ENCODE measurements around the gene DUSP22.
"Not testable (repeated sequence)": the region's sequence is repeated elsewhere in the genome, so short reads cannot be mapped to it uniquely, and the experiment has no call there.

Gene DUSP22

GRCh38 chr6:370555-370954 lies 78.3 kb downstream of the DUSP22 start:
- TF ChIP-seq CTCF (IDR thresholded peaks at IDR 0.05; ENCODE audit: insufficient read depth, low read length, poor library complexity, severe bottlenecking), result no peak
- Histone ChIP-seq H3K36me3 (ENCODE audit: control insufficient read depth, insufficient read depth, low read length) (no peaks in the 10 kb centered on the region), H3K4me3 (replicated peaks; ENCODE audit: low read depth, low read length) (no peak overlapping the region), H3K27me3 (replicated peaks; ENCODE audit: control insufficient read depth, insufficient read depth, low read length) (no peaks in the 10 kb centered on the region)
- DNase-seq (ENCODE audit: extremely low read depth, insufficient read length), result no peak

- H3K27me3 ChIP-seq (replicated peaks; ENCODE audit: control insufficient read depth, insufficient read depth, low read length); H3K36me3 ChIP-seq (ENCODE audit: control insufficient read depth, insufficient read depth, low read length); DNase-seq (ENCODE audit: extremely low read depth, insufficient read length); H3K4me3 ChIP-seq (replicated peaks; ENCODE audit: low read depth, low read length): not testable (repeated sequence)
These were observed 79.6 kb downstream of the DUSP22 start for GRCh38 chr6:371851-372250.

- Histone ChIP-seq H3K4me3 (replicated peaks; ENCODE audit: low read depth, low read length) (no peak overlapping the region), H3K27me3 (replicated peaks; ENCODE audit: control insufficient read depth, insufficient read depth, low read length) (no peaks in the 10 kb centered on the region), H3K36me3 (ENCODE audit: control insufficient read depth, insufficient read depth, low read length) (no peaks in the 10 kb centered on the region)
- TF ChIP-seq CTCF (IDR thresholded peaks at IDR 0.05; ENCODE audit: insufficient read depth, low read length, poor library complexity, severe bottlenecking), result no peak
- DNase-seq (ENCODE audit: extremely low read depth, insufficient read length), result no peak
These were observed 80.1 kb downstream of the DUSP22 start for GRCh38 chr6:372336-372911.

- no peak for TF ChIP-seq CTCF (IDR thresholded peaks at IDR 0.05; ENCODE audit: insufficient read depth, low read length, poor library complexity, severe bottlenecking)
- Histone ChIP-seq H3K27me3 (replicated peaks; ENCODE audit: control insufficient read depth, insufficient read depth, low read length) (no peaks in the 10 kb centered on the region), H3K4me3 (replicated peaks; ENCODE audit: low read depth, low read length) (no peak overlapping the region), H3K36me3 (ENCODE audit: control insufficient read depth, insufficient read depth, low read length) (no peaks in the 10 kb centered on the region)
- no peak for DNase-seq (ENCODE audit: extremely low read depth, insufficient read length)
These were observed 80.7 kb downstream of the DUSP22 start for GRCh38 chr6:373031-373430.

DNA sequence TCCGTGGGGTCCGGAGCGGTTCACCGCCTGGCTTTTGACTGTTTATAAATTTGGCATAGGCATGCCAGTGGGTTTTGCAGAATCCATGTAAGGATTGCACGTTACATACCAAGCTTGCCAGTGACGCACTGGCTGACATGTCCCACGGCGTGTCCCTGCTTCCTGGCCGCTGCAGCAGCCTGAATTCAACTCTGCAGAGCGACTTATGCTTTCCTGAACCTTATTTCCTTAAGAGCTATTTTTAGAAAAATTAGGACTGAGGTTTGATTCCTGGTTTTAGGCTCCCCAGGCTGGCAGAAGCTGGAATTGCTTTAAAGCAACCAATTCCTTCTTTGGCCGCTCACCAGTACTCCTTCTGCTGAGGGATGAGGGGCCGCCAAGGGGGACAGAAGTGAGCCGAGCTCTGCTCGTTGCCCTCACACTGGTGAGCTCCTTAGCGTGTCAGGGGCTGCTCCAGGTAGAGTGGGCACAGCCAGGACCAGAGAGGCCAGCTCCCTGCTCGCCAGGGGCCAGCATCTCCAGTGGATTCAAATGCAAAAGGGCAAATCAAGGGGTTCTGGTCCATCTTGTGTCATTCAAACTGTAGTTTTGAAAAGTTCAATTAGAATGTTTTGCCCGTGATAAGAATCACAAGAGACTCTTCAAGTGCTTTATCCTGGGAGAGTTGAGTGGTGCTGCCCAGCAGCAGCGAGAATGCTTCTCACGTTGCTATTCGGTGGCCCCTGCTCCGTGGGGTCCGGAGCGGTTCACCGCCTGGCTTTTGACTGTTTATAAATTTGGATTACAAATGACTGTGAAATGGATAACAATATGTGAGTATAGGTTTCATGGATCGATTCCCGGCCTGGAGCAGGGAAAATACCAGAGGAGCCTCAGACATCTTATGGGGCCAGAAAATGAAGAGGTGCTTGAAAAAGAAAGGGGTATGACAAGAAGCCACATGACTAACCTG lies 81.8 kb downstream of the DUSP22 start:
- no peak for DNase-seq (ENCODE audit: extremely low read depth, insufficient read length)
- no peaks in the 10 kb centered on the region for H3K27me3 ChIP-seq (replicated peaks; ENCODE audit: control insufficient read depth, insufficient read depth, low read length)
- no peak for TF ChIP-seq CTCF (IDR thresholded peaks at IDR 0.05; ENCODE audit: insufficient read depth, low read length, poor library complexity, severe bottlenecking)
- no peaks in the 10 kb centered on the region for H3K36me3 ChIP-seq (ENCODE audit: control insufficient read depth, insufficient read depth, low read length)
- no peak overlapping the region for H3K4me3 ChIP-seq (replicated peaks; ENCODE audit: low read depth, low read length)

GRCh38 chr6:374956-375355 lies 82.7 kb downstream of the DUSP22 start:
- DNase-seq (ENCODE audit: extremely low read depth, insufficient read length), result no peak
- no peaks in the 10 kb centered on the region for H3K36me3 ChIP-seq (ENCODE audit: control insufficient read depth, insufficient read depth, low read length)
- no peak for TF ChIP-seq CTCF (IDR thresholded peaks at IDR 0.05; ENCODE audit: insufficient read depth, low read length, poor library complexity, severe bottlenecking)
- H3K4me3 ChIP-seq (replicated peaks; ENCODE audit: low read depth, low read length), result no peak overlapping the region
- H3K27me3 ChIP-seq (replicated peaks; ENCODE audit: control insufficient read depth, insufficient read depth, low read length), result no peaks in the 10 kb centered on the region
